ENCODE results near the gene SARS1.

The SARS1 gene

GRCh38 chr1:109225711-109226445 lies 12.2 kb downstream of the SARS1 start:
- no peak for DNase-seq (ENCODE audit: low spot score)

GRCh38 chr1:109228167-109228566 lies 14.4 kb downstream of the SARS1 start:
- no peak for DNase-seq (ENCODE audit: low spot score)

GRCh38 chr1:109229531-109230127 lies 15.9 kb downstream of the SARS1 start:
- DNase-seq (ENCODE audit: low spot score): no peak

- DNase-seq (ENCODE audit: low spot score): no peak
Observed at GRCh38 chr1:109231066-109231465, 17.3 kb downstream of the SARS1 start.

- DNase-seq (ENCODE audit: low spot score): no peak
Observed at GRCh38 chr1:109235137-109235536, 21.4 kb downstream of the SARS1 start.

GRCh38 chr1:109237512-109237911 lies 23.8 kb downstream of the SARS1 start:
- DNase-seq (ENCODE audit: low spot score): no peak

- no peak for DNase-seq (ENCODE audit: low spot score)
Observed at GRCh38 chr1:109238382-109238781, 24.7 kb downstream of the SARS1 start.

- no peak for DNase-seq (ENCODE audit: low spot score)
Observed at GRCh38 chr1:109239047-109239408, 25.3 kb downstream of the SARS1 start.

- peak; percentile 55 for DNase-seq (ENCODE audit: low spot score)
Observed at GRCh38 chr1:109239409-109240068, 25.8 kb downstream of the SARS1 start.

GRCh38 chr1:109240158-109241152 lies 26.7 kb downstream of the SARS1 start:
- DNase-seq (ENCODE audit: low spot score): no peak

- DNase-seq (ENCODE audit: low spot score): no peak
Observed at GRCh38 chr1:109241344-109241743, 27.6 kb downstream of the SARS1 start.

- DNase-seq (ENCODE audit: low spot score): no peak
Observed at GRCh38 chr1:109241841-109242345, 28.2 kb downstream of the SARS1 start.

- no peak for DNase-seq (ENCODE audit: low spot score)
Observed at GRCh38 chr1:109242387-109242786, 28.7 kb downstream of the SARS1 start.

GRCh38 chr1:109243221-109243620 lies 29.5 kb downstream of the SARS1 start:
- no peak for DNase-seq (ENCODE audit: low spot score)

- no peak for DNase-seq (ENCODE audit: low spot score)
Observed at GRCh38 chr1:109243860-109244552, 30.3 kb downstream of the SARS1 start.

- DNase-seq (ENCODE audit: low spot score): no peak
Observed at GRCh38 chr1:109246141-109246551, 32.4 kb downstream of the SARS1 start.

GRCh38 chr1:109247401-109248365 lies 34.0 kb downstream of the SARS1 start:
- no peak for DNase-seq (ENCODE audit: low spot score)

GRCh38 chr1:109248444-109248796 lies 34.7 kb downstream of the SARS1 start:
- no peak for DNase-seq (ENCODE audit: low spot score)

GRCh38 chr1:109248797-109249629 lies 35.3 kb downstream of the SARS1 start, which contains the start of gene CELSR2:
TSS of gene CELSR2 (plus strand) at chr1:109249539. CDS start at chr1:109250080, 541 bp downstream.
- DNase-seq (ENCODE audit: low spot score): peak; percentile 80

All from SK-N-DZ (cell line).